Stimulated activated CD4-positive, alpha-beta T cell treated with anti-CD3 and anti-CD28 coated beads, TNF-alpha, amount 100 ng/mL, for 24 hours (primary cell): Measurements from ENCODE around the gene OR52N4.
"Not testable (repeated sequence)": the region's sequence is repeated elsewhere in the genome, so short reads cannot be mapped to it uniquely, and the experiment has no call there.

Experiments used
- DNase-seq, 3 experiments: peaks; one replicate each; pipeline ENCODE4 v3.0.0-alpha.2; 2020; ENCODE audit warnings: low read depth in 3 of 3

The OR52N4 gene

DNA sequence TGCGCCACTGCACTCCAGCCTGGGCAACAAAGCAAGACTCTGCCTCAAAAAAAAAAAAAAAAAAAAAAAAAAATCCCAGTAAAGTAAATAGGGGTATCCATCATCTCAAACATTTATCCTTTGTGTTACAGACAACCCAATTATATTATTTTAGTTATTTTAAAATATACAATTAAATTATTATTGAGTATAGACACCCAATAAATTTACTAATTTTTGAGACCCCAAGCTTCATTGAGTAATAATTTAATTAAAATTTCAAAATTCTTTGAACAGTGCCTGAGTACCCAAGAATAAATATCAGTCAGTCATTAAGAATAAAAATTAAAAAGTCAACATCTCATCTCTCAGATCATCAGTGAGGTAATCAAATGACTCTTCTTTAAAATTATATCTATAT is at the start of gene OR52N4:
TSS of gene OR52N4 (plus strand) at position 301 of the 400 bp plus-strand sequence. CDS start 498 bp downstream, outside the sequence.
- DNase-seq: no peak

DNA sequence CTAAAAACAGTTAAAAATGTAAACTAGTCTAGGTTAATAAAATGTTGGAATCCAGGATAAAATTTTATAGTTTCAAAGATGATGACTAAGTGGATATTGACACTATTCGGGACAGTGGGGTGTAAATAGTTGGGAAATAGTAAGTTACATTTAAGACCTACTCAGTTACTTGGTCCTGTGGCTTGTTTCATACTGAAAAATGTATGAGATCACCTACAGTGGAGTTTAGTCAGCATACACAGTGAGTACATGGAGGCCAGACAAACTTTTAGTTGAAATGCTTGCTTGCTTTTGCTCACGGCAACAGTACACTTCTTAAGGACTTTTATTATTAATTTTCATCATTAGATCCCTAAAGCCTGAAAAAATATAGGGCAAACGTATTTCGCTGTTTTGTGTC is 48.4 kb upstream of the OR52N4 start:
- DNase-seq: no peak

DNA sequence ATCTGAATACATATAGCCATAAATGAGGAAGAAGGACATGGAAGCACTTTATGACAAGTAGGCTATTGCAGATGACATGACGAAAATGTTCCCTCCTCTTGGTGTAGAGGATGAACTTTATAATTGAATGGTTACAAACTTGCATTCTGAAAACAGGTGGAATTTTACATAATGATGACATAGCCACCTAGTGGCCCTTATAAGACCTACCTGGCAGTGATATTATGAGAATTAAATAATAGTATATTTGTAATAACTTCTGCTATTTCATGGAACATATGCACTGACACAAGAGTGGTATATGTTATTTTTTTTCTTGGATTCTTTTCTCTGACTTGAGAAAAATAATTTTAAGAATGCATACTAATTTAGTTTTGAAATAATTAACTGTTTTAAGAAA is 41.5 kb upstream of the OR52N4 start:
- DNase-seq: no peak

DNA sequence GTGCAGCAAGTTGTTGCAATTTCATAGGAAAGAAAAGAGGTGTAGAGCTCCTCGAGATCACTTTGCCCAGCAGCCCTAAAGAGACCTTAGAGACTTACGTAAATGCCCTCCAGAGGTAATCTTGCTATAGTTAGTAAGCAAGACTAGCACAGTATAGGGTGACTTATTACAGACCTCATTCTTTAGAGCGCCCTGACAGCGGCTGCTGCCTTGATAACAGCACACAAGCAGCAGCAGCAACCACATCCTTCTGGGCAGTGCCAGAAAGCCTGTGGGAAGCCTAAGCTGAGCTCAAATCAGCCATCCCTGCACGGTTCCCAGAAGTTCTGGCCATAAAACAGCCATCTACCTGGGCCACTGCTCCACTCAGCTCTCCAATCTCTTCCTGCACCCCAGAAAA is 40.3 kb upstream of the OR52N4 start:
- no peak for DNase-seq

DNA sequence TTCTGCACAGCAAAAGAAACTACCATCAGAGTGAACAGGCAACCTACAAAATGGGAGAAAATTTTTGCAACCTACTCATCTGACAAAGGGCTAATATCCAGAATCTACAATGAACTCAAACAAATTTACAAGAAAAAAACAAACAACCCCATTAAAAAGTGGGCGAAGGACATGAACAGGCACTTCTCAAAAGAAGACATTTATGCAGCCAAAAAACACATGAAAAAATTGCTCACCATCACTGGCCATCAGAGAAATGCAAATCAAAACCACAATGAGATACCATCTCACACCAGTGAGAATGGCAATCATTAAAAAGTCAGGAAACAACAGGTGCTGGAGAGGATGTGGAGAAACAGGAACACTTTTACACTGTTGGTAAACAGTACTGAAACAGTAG is 37.5 kb upstream of the OR52N4 start:
- not testable (repeated sequence) for DNase-seq

DNA sequence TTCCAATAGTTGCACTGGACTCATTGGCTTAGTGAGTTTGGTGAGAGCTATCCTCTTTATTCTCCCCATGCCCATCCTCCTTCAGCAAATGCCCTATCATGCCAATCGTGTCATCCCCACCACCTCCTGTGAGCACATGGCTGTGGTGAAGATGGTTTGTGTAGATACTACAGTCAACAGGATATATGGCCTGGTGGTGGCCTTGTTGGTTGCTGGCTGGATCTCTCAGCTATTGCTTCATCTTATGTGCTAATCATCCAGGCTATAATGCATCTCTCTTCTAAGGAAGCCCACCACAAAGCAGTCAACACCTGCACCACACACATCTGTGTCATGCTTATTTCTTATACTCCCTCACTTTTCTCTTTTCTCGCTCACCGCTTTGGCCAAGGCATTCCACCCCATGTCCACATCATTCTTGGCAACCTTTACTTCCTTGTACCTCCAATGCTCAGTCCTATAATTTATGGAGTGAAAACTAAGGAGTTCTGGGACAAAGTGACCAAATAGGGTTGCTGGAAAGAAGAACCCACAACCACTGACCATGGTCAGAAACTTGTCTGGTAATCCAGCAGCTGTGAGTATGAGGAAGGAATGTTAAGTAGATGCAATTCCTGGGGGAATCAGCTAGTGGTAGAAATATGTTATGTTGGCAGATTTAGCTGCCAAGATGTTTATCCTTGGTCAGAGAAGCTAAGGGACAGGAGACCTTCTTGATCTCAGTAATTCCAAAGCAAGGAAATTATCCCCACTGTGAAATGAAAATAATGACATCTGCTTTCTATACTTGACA is 34.1 kb upstream of the OR52N4 start:
- DNase-seq: no peak

DNA sequence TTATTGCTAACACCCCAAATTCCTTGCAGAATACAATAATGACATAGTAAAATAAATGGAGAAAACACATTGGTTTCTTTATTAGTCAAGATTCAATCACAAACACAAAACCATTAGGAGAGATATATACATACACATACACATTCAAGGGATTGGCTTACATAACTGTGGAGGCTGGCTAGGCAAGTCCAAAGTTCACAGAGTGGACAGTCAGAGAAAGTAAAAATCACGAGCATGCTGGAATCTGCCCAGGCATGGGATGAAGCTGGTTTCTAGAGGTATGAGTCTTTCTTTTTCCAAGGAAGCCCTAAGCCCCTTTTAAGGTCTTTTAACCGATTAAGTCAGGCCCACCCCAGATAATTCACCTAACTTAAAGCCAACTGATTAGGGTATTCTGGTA is 31.4 kb upstream of the OR52N4 start:
- DNase-seq: no peak

DNA sequence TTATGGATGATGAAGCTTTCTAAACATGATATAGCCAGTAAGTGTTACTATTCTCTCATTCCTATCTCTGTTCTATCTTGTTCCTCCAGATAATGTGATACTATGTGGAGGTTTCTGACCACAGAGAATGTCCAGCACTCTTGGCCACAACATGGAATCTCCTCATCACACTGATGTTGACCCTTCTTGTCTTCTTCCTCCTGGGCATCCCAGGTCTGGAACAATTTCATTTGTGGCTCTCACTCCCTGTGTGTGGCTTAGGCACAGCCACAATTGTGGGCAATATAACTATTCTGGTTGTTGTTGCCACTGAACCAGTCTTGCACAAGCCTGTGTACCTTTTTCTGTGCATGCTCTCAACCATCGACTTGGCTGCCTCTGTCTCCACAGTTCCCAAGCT is 27.7 kb upstream of the OR52N4 start:
- no peak for DNase-seq

DNA sequence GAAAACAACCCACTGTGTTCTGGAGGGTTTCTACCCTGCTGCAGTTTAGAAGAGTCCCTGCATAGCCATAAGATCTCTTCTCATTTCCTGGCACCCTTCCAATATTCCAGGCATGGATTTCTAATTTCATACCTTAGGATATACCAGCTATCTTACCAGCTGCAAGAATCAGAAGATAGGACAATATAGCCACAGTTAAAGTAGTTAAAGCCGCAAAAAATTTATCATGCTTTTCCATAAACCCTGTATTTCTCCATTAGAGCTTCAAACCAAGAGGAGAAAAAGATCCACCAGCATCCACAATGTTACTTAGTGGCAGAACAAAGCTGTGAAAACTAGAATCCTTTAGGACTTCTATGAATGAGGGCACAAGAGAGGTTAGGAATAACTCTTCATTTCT is 26.4 kb upstream of the OR52N4 start:
- DNase-seq: no peak

DNA sequence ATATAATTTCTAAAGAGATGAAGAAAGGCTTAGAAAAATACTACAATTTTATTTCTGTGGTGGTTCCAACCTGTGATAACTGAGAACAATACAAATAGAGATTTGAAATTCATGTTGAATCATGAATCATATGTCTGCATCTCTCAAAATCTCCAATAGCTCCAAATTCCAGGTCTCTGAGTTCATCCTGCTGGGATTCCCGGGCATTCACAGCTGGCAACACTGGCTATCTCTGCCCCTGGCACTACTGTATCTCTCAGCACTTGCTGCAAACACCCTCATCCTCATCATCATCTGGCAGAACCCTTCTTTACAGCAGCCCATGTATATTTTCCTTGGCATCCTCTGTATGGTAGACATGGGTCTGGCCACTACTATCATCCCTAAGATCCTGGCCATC is 17.6 kb upstream of the OR52N4 start, which contains the start of gene OR56B1:
TSS of gene OR56B1 (plus strand) at position 53 of the 400 bp plus-strand sequence. CDS start at position 122, 69 bp downstream.
- DNase-seq: no peak

DNA sequence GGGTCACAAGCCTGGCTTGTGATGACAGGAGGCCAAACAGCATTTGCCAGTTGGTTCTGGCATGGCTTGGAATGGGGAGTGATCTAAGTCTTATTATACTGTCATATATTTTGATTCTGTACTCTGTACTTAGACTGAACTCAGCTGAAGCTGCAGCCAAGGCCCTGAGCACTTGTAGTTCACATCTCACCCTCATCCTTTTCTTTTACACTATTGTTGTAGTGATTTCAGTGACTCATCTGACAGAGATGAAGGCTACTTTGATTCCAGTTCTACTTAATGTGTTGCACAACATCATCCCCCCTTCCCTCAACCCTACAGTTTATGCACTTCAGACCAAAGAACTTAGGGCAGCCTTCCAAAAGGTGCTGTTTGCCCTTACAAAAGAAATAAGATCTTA is 17.0 kb upstream of the OR52N4 start:
- no peak for DNase-seq

DNA sequence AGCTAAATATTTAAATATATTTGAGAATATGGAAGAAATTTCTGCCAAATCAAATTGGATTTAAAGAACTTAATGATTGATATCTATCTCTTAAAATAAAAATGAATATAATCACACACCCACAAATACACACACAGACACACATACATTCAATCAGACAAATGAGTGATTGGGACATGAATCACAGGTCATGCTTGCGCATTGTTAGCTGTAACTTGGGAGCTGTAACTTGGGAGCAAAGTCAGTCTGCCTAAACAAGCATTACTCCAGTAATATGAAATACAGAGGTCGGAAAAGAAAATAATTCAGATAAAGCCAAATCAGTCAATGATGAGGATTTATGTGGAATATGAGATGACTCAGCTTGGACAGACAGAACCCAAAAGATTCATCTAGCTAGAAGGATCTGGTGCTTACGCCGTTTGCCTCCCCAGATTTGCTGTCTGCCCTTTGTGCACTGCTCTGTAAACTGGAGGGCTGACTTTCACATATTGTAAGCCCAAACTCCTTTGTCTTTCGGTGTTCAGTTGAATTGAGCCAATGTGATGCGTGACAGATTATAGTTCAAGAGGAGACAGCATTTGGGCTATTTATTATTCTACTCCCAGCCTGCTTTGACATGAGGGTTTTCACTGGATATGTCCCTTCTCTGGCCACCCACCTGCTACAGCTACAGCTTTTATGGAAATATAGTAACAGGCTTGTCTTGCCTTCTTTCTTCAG is 16.2 kb upstream of the OR52N4 start:
- no peak for DNase-seq

DNA sequence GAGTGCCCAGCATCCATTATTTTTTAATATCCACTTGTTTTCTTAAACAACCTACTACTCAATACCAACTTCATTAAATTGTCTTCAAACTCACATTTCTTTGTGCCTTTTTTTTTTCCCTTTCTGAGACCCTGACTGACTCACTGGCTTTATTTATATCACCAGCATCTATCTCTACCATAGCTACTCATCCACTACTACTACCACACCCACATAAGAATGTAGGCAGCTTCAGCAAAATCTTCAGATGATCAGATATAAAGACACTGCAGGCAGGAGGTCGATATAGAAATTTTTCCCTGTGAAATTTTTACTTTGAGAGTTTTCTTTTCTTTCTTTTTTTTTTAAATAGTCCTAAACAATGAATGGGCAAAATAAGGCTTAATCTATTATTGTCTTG is 15.6 kb upstream of the OR52N4 start:
- no peak for DNase-seq

DNA sequence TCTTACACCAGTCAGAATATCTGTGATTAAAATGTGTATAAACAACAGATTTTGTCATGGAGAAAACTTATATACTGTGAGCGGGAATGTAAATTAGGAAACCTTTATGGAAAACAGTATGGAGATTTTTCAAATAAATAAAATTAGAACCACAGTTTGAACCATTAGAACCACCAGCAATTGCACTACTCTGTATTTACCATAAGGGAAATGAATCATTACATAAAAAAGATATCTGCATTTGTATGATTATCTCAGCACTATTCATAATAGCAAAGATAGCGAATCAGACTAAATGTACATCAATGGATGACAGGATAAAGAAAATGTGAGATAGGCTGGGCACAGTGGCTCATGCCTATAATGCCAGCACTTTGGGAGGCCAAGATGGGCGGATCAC is 7.4 kb upstream of the OR52N4 start:
- DNase-seq: no peak

DNA sequence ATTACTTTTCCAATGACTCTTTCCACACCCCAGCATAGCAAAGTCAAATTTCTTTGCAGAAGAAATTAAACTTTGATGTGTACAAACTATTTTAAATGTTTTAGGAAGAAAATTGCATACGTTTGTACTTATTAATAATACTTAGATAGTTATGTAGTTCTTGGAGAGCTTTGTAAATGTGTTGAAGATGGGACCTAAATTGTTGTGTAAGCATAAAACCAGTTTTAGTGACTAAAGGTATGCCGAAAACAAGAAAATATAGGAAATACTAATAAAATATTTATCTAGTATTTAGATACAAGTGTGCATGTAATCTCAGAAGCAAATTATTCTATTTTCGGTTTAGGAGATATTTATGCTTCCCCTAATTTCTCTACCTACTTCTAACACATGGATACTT is 4.2 kb upstream of the OR52N4 start:
- DNase-seq: no peak

DNA sequence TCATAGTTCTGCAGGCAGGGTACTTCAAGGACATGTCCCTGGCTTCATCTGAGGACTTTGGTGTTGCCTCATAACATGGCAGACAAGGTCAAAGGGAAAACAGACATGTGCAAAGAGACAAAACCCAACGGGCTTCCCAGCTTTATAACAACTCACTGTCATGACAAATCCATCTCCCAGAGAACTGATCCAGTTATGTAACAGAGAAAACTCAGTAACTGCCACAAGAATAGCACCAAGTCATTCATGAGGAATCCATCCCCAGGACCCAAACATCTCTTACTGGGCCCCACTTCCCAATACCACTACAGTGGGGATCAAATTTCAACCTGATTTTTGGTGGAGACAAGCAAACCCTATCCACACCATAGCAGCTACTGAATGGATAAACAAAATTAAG is 13.0 kb downstream of the OR52N4 start:
- no peak for DNase-seq

DNA sequence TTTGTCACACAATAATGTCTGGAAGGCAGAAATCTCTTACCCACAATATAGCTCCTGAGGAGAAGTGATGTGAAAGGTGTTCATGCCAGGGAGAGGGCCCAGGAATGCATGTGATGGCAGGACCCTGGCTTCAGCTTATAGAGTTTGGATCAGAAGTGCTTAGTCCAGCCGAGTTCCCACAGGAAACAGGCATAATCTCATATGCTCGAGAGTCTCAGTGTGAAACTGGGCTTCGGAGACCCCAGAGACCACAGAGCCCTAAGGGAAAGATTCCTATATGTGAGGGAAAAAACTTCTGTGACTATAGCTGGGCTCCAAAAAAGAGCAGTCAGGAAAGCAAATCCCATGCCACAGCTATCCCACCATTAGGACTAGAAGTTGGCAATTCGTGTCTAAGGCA is 29.2 kb downstream of the OR52N4 start, which contains the start of gene OR52N5:
TSS of gene OR52N5 (minus strand) at position 101 of the 400 bp plus-strand sequence. CDS start 4,721 bp downstream, outside the sequence.
- no peak for DNase-seq

DNA sequence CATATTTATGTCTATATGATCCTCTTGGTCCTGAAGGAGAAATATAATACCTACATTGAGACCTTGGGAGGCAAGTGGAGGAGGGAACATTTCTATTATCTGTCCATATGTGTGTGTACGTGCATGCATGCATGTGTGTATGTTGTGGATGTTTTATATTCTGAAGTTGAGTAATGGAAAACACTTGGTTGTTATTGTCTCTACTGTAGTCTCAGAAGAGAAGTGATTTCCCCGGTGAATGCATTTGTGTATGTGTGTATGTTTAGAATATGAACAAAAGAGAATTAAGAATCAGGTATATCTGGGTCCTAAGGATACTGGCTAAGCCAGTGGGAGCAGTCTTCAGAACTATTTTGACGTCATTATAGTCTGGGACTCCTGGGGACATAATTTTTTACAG is 37.1 kb downstream of the OR52N4 start, which contains the start of gene OR52N1:
TSS of gene OR52N1 (minus strand) at position 101 of the 400 bp plus-strand sequence. CDS start 2,449 bp downstream, outside the sequence.
- no peak for DNase-seq

DNA sequence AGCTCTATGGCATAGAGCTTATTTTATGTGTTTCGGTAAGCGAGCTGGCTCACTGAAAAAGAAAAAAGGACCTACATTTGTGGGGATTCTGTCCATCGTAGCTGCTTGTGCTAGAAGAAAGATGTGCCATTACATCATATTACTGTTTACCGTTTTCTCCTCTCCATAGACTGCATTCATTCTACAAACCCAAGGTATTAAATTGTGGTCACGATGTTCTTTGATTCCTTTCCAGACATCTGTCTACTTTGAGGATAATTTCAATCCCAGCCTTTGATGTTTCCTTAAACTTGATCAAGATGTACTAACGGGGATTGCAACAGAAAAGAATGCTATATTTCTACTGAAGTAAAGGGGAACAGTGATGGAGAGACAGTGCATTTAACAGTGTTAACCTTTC is 42.5 kb downstream of the OR52N4 start:
- no peak for DNase-seq

DNA sequence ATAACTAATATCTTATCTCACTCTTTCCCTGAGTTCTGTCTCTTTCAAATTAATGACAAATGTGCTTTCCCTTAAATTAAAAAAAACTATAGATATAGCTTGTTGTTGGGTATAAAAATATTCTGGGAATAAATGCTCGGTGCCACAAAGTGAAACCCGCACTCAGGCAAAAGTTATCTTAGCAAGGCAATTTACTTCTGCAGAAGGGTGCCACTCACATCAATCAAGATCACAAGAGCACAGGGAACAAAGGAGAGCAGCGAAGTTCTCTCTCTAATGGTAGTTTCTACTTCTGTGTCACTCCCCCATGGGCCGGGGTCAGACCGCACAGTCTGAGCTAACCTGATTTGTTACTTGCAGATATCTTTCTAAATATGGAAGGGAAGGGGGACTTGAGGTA is 49.9 kb downstream of the OR52N4 start:
- no peak for DNase-seq
